Measurements from ENCODE around the gene PLXNA2. TPM values are rescaled to one million over a fixed set of nuclear protein-coding genes. Genes with fewer than 3 reads are reported as not detected.

Gene PLXNA2
- total RNA-seq, 1 donor from 2014 or later, result 0.44 TPM

DNA sequence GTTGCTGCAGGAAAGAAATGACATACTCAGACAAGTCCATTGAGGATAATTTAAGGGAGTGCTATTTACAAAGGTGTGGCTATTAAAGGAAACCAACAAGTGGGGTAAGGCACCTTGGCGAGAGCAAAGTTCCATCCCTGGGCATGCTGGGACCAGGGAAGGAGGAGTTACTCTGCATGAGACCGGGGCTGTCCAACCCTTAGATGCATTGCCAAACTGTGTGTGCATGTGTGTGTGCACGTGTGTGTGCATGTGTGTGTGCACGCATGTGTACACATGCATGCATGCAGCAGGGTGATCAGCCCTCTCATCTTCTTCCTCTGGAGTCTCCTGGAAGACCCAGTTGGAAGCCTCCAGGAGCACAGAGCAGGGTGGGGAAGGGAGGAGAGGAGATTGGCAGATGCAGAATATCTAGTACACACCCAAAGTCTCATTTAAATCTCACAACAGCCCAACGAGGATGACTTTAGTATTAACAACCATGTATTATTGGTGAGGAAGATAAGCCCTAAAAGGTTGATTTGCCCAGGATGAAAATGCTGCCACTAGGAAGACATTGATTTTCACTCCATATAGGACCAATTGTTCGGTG, 261.0 kb downstream of the PLXNA2 start:
- intact Hi-C loops (cut with micrococcal nuclease), result no loop called here

DNA sequence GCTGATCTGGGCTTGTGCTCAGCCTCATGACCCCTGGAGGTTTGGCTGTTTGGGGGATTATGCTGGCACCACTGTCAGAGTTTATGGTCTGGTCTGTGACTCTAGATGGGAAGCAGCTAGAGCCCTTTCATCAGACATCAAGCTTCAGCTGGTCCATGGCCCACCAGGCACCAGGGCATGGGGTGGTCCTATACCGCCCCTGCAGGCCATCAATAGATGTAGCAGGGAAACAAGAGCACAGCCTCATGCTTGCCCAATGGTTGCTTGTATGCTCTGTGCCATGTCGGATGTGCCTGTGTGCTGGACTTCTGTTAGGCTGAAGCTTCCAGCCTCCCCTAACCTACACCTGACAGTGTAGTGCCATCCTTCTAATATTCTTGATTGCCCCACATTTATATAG, 262.2 kb downstream of the PLXNA2 start:
- intact Hi-C loops (cut with micrococcal nuclease), result no loop called here

DNA sequence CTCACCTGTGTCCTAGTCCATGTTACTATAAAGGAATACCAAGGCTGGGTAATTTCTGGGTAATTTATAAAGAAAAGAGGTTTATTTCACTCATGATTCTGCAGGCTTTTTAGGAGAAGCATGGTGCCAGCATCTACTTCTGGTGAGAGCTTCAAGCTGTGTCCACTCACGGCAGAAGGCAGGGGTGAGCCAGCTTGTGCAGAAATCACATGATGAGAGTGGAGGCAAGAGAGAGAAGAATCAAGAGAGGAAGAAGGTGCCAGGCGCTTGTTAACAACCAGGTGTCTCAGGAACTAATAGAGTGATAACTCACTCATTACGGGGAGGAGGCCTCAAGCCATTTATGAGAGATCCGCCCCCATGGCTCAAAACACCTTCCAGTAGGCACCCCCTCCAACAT, 265.7 kb downstream of the PLXNA2 start:
- intact Hi-C loops (cut with micrococcal nuclease), result no loop called here

DNA sequence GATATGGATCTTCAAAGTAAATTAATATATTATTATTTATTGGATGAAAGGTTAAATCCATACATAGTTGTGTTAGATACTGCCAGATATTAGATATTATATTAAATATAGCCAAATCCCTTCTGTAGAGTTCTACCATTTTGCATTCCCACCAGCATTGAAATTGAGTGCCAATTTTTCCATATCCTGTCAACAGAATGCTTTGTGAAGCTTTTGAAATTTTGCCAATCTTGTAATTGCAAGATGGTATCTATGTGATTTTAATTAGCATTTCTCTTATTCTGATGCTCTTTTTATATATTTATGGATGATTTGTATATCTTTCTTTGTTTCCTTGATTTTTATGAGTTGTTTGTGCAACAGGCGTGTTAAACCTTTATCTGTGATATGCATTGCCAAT, 266.3 kb downstream of the PLXNA2 start:
- intact Hi-C loops (cut with micrococcal nuclease), result no loop called here

DNA sequence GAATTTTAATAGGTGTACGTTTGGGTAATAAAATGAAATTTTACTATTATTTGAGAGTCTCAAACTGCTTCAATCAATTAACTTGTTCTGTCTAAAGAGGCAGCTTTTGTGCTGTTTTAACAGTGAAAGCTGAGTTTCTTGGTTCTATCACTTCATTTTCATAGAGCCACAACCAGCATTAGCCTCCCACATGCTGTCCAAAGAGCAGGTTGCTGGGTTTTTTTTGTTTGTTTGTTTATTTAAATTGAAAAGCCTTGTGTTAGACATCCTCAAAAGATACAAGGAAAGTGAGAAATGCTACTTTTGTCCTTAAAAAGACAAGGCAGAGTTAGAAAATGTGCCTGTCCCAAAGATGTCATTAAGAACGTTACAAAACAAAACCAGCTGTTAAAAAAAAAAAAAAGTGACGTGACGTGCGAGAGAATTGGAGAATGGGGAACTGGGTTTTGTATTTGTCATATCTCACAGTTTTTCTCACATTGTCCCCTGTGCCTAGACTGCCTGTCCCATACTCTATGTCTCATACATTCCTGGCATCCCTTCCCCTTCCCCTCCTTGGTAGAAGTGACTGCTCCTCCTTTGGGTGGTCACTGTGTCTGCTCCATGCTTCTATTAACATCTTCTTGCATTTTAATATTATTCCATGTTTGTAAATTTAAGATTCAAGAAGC, 270.2 kb downstream of the PLXNA2 start:
- intact Hi-C loops (cut with micrococcal nuclease), result no loop called here

DNA sequence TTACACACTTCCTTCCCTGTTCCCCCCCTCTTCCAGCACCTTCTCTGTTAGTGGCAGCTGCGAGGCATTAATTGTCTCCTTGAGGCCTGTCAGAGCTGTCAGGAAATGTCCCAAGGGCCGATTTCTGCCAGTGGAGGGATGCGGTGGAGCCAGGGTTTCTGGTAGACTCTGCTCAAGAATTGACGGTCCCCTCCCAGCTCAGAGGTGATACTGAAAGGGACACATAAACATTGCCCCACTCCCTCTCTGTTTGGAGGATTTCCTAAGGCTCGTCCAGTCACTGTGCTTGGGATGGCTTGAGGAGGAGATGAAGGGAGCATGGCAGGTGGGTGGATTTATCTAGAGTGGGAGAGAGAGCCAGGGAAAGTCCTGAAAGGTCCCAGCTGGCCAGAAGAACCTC, 271.8 kb downstream of the PLXNA2 start:
- intact Hi-C loops (cut with micrococcal nuclease), result no loop called here

Measured in T-helper 1 cell treated with Interleukin-12 subunit alpha and Interleukin-12 subunit beta and Interleukin-4 antibody, amounts not matched to agents 30 ng/mL and 1 ng/mL, for 36 hours (primary cell).